K562 (cell line): ENCODE results near the gene HDGFL2. TPM values are rescaled to one million over a fixed set of nuclear protein-coding genes. Genes with fewer than 3 reads are reported as not detected.

ENCODE experiments used
- MTA1 ChIP-seq: fragments of 450-650 bp; IDR thresholded peaks from 2 replicates; pipeline ENCODE4 v1.6.1; 2017; ENCODE audit warnings: borderline replicate concordance
- MXI1 ChIP-seq: IDR thresholded peaks from 2 replicates; pipeline ENCODE4 v1.6.1; 2011; ENCODE audit warnings: low read depth, mild to moderate bottlenecking, improper control_type of control experiment, low read length
- NFYB ChIP-seq: IDR thresholded peaks from 2 replicates; pipeline ENCODE4 v1.6.1; 2011; ENCODE audit warnings: mild to moderate bottlenecking, moderate library complexity; ENCODE audit not compliant: insufficient read length; ENCODE audit errors: extremely low read depth
- RAD21 ChIP-seq, 2 experiments: fragments of 250-450 bp in 1 of 2; fragments of 450-650 bp in 1 of 2; sonication (Bioruptor Pico) in 1 of 2; formaldehyde crosslinking in 1 of 2; IDR thresholded peaks in 1 of 2; conservative IDR thresholded peaks in 1 of 2; 2 replicates each; pipeline versions ENCODE4 v1.4.0 to v1.8.0; 2020 to 2022; ENCODE audit warnings: mild to moderate bottlenecking in 2 of 2, moderate library complexity in 1 of 2
- RFX1 ChIP-seq: fragments of 450-650 bp; IDR thresholded peaks from 2 replicates; pipeline ENCODE4 v1.6.1; 2016; ENCODE audit warnings: mild to moderate bottlenecking, moderate library complexity
- SP1 ChIP-seq: sonication (generic); formaldehyde crosslinking; IDR thresholded peaks from 2 replicates; pipeline ENCODE4 v1.8.1; 2022; ENCODE audit warnings: mild to moderate bottlenecking, missing genetic modification reagents
- TBP ChIP-seq: optimal IDR thresholded peaks from 2 replicates; pipeline ENCODE3; 2011; ENCODE audit warnings: low read depth, low read length, improper control_type of control experiment
- ZBTB7A ChIP-seq: IDR thresholded peaks from 2 replicates; pipeline ENCODE4 v1.6.1; 2011; ENCODE audit warnings: low read depth, mild to moderate bottlenecking, low read length, moderate library complexity, borderline replicate concordance; ENCODE audit not compliant: control insufficient read depth
- polyA plus RNA-seq, 8 experiments: library from polyadenylated mRNA; depleted of rRNA in 4 of 8; stranded (reverse) in 5 of 8; unstranded in 3 of 8; fragments of >200 nt; fragmentation: Nextera tagmentation in 2 of 8; fragmentation: Illumina TruSeq in 1 of 8; extraction: Ambion mirVana in 2 of 8; extraction: Trizol in 1 of 8; gene quantifications; 2 replicates each; pipeline versions ENCODE4 v1.2.1 to v1.2.3, GENCODE V29; 2011 to 2014; ENCODE audit warnings: inconsistent platforms in 1 of 8, missing spikeins in 1 of 8
- total RNA-seq, 7 experiments: library from RNA; depleted of rRNA in 6 of 7; stranded (reverse); fragments of >200 nt in 6 of 7; fragmentation: Illumina TruSeq in 2 of 7; extraction: Trizol in 2 of 7; gene quantifications; 2 replicates each; pipeline versions ENCODE4 v1.2.1 to v1.2.3, GENCODE V29; 2011 to 2021; ENCODE audit warnings: low replicate concordance in 1 of 7
- TF ChIP-seq, protein P1 (sequence below): fragments of 200-800 bp; sonication (Bioruptor generic); IDR thresholded peaks from 2 replicates; pipeline ENCODE4 v1.6.1; 2016; ENCODE audit warnings: missing genetic modification characterization, missing compliant biosample characterization
- TF ChIP-seq, protein P2 (sequence below): fragments of 450-650 bp; IDR thresholded peaks from one replicate; pipeline ENCODE4 v1.6.1; 2018; ENCODE audit warnings: mild to moderate bottlenecking, moderate library complexity; ENCODE audit not compliant: partially characterized antibody
- TF ChIP-seq, protein P3 (sequence below): sonication (generic); formaldehyde crosslinking; IDR thresholded peaks from 2 replicates; pipeline ENCODE4 v1.8.0; 2022; ENCODE audit warnings: mild to moderate bottlenecking, missing genetic modification reagents

HDGFL2 gene
- total and polyA plus RNA-seq, 9 of the 15 experiments (the other 6 are each of a cell fraction or from before 2014, with no cell fraction given): 0.13 to 61.7 (median 16.0) TPM

DNA sequence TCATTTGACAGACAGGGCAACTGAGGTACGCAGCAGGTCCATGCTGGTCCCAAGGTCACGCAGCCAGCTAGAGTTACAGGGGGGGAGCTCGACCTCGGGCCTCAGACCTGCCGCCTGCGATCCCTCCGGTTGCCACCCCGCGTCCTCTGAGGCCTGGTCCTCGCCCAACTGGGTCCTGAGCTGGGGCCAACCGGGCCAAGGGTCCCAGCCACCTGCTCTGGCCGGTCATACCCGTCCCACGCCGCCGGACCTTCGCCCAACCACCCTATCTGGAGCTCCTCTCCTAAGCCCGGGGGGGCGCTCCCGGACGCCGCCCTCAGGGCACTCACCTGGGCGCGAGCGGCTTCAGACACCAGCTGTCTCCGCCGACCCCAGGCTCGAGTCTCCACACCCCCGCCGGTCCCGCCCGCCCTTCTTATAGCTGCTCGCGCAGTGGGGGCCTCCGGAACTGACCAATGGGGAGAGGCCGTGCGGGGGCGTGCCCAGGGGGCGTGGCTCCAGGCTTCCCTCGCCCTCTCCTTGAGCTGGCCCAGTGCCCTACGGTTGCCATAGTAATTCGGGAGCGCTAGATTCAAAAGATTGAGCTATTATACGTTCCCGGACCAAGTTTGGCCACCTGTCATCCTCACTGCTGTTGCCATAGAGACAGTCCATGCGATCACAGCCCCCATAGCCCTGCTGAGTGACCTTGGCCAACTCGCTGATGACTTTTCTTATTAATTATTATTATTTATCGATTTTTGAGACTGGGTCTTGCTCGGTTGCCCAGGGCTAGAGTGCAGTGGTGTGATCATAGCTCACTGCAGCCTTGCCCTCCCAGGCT lies 63.0 kb downstream of the HDGFL2 start, which contains the start of gene PLIN5 (continued):
- TF ChIP-seq, protein P1, sequence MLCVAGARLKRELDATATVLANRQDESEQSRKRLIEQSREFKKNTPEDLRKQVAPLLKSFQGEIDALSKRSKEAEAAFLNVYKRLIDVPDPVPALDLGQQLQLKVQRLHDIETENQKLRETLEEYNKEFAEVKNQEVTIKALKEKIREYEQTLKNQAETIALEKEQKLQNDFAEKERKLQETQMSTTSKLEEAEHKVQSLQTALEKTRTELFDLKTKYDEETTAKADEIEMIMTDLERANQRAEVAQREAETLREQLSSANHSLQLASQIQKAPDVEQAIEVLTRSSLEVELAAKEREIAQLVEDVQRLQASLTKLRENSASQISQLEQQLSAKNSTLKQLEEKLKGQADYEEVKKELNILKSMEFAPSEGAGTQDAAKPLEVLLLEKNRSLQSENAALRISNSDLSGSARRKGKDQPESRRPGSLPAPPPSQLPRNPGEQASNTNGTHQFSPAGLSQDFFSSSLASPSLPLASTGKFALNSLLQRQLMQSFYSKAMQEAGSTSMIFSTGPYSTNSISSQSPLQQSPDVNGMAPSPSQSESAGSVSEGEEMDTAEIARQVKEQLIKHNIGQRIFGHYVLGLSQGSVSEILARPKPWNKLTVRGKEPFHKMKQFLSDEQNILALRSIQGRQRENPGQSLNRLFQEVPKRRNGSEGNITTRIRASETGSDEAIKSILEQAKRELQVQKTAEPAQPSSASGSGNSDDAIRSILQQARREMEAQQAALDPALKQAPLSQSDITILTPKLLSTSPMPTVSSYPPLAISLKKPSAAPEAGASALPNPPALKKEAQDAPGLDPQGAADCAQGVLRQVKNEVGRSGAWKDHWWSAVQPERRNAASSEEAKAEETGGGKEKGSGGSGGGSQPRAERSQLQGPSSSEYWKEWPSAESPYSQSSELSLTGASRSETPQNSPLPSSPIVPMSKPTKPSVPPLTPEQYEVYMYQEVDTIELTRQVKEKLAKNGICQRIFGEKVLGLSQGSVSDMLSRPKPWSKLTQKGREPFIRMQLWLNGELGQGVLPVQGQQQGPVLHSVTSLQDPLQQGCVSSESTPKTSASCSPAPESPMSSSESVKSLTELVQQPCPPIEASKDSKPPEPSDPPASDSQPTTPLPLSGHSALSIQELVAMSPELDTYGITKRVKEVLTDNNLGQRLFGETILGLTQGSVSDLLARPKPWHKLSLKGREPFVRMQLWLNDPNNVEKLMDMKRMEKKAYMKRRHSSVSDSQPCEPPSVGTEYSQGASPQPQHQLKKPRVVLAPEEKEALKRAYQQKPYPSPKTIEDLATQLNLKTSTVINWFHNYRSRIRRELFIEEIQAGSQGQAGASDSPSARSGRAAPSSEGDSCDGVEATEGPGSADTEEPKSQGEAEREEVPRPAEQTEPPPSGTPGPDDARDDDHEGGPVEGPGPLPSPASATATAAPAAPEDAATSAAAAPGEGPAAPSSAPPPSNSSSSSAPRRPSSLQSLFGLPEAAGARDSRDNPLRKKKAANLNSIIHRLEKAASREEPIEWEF (CRISPR knock-in tag): no peak
- peak; percentile 64 for TF ChIP-seq NFYB
- peak; percentile 84; the same call in 1 of the 2 replicates for TF ChIP-seq ZBTB7A
- no peak for TF ChIP-seq RAD21 (CRISPR knock-in tag; conservative IDR thresholded peaks at IDR 0.05 in 1 of 2, IDR thresholded peaks at IDR 0.05 in 1 of 2)
- peak; percentile 95 for TF ChIP-seq RFX1
- no peak for TF ChIP-seq MTA1
- peak; percentile 64 for TF ChIP-seq SP1
- peak; percentile 54; the same call in 1 of the 2 replicates for TF ChIP-seq MXI1
- TF ChIP-seq, protein P2, sequence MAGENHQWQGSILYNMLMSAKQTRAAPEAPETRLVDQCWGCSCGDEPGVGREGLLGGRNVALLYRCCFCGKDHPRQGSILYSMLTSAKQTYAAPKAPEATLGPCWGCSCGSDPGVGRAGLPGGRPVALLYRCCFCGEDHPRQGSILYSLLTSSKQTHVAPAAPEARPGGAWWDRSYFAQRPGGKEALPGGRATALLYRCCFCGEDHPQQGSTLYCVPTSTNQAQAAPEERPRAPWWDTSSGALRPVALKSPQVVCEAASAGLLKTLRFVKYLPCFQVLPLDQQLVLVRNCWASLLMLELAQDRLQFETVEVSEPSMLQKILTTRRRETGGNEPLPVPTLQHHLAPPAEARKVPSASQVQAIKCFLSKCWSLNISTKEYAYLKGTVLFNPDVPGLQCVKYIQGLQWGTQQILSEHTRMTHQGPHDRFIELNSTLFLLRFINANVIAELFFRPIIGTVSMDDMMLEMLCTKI: no peak
- peak; percentile 91 for TF ChIP-seq TBP
- TF ChIP-seq, protein P3, sequence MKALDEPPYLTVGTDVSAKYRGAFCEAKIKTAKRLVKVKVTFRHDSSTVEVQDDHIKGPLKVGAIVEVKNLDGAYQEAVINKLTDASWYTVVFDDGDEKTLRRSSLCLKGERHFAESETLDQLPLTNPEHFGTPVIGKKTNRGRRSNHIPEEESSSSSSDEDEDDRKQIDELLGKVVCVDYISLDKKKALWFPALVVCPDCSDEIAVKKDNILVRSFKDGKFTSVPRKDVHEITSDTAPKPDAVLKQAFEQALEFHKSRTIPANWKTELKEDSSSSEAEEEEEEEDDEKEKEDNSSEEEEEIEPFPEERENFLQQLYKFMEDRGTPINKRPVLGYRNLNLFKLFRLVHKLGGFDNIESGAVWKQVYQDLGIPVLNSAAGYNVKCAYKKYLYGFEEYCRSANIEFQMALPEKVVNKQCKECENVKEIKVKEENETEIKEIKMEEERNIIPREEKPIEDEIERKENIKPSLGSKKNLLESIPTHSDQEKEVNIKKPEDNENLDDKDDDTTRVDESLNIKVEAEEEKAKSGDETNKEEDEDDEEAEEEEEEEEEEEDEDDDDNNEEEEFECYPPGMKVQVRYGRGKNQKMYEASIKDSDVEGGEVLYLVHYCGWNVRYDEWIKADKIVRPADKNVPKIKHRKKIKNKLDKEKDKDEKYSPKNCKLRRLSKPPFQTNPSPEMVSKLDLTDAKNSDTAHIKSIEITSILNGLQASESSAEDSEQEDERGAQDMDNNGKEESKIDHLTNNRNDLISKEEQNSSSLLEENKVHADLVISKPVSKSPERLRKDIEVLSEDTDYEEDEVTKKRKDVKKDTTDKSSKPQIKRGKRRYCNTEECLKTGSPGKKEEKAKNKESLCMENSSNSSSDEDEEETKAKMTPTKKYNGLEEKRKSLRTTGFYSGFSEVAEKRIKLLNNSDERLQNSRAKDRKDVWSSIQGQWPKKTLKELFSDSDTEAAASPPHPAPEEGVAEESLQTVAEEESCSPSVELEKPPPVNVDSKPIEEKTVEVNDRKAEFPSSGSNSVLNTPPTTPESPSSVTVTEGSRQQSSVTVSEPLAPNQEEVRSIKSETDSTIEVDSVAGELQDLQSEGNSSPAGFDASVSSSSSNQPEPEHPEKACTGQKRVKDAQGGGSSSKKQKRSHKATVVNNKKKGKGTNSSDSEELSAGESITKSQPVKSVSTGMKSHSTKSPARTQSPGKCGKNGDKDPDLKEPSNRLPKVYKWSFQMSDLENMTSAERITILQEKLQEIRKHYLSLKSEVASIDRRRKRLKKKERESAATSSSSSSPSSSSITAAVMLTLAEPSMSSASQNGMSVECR (CRISPR knock-in tag): 0 out of 2 replicates have a peak, but pooled peaks have one; percentile 28
